GM19035 (cell line): ENCODE measurements around the gene CTBP2.
"Not testable (repeated sequence)": the region's sequence is repeated elsewhere in the genome, so short reads cannot be mapped to it uniquely, and the experiment has no call there.

Source experiments
- ATAC-seq: cut with Tn5 transposase; IDR thresholded peaks from one replicate; pipeline ENCODE4 v1.9.1; 2021; ENCODE audit not compliant: unreplicated experiment

CTBP2 gene

GRCh38 chr10:125186431-125187170, 26.2 kb upstream of the CTBP2 start:
- no peak for ATAC-seq

- not testable (repeated sequence) for ATAC-seq
These were observed 18.7 kb upstream of the CTBP2 start for GRCh38 chr10:125179107-125179506.

- no peak for ATAC-seq
These were observed 17.6 kb upstream of the CTBP2 start for GRCh38 chr10:125177641-125178640.

- no peak for ATAC-seq
These were observed 15.4 kb upstream of the CTBP2 start for GRCh38 chr10:125175807-125176206.

GRCh38 chr10:125174360-125174759, 14.0 kb upstream of the CTBP2 start:
- ATAC-seq, result no peak

GRCh38 chr10:125172694-125173093, 12.3 kb upstream of the CTBP2 start:
- no peak for ATAC-seq

- ATAC-seq, result no peak
These were observed 11.3 kb upstream of the CTBP2 start for GRCh38 chr10:125171402-125172306.

GRCh38 chr10:125169915-125170314, 9.6 kb upstream of the CTBP2 start:
- no peak for ATAC-seq

- ATAC-seq, result no peak
These were observed 8.9 kb upstream of the CTBP2 start for GRCh38 chr10:125169279-125169678.

GRCh38 chr10:125166658-125167057, 6.3 kb upstream of the CTBP2 start:
- no peak for ATAC-seq

GRCh38 chr10:125165584-125166573, 5.5 kb upstream of the CTBP2 start:
- ATAC-seq, result no peak

- no peak for ATAC-seq
These were observed 4.1 kb upstream of the CTBP2 start for GRCh38 chr10:125164421-125164820.

- ATAC-seq, result no peak
These were observed 3.4 kb upstream of the CTBP2 start for GRCh38 chr10:125163803-125164202.

GRCh38 chr10:125163312-125163711, 2.9 kb upstream of the CTBP2 start:
- not testable (repeated sequence) for ATAC-seq

GRCh38 chr10:125162120-125162931, 2.0 kb upstream of the CTBP2 start:
- ATAC-seq, result no peak

GRCh38 chr10:125161707-125162119, 1.4 kb upstream of the CTBP2 start:
- no peak for ATAC-seq

- no peak for ATAC-seq
These were observed 718 bp upstream of the CTBP2 start for GRCh38 chr10:125160856-125161706.

GRCh38 chr10:125159486-125159931, 854 bp downstream of the CTBP2 start:
- ATAC-seq, result no peak
